Loucy (cell line): ENCODE measurements around the gene STXBP6.

Source experiments
- H2AFZ ChIP-seq: fragments of 200-600 bp; sonication (generic); 2 replicates; pipeline ENCODE4 v1.6.0; 2016; ENCODE audit warnings: antibody characterized with exemption, mild to moderate bottlenecking, low read length, moderate library complexity
- H3F3A ChIP-seq: fragments of 200-600 bp; 2 replicates; pipeline ENCODE4 v1.6.0; 2016; ENCODE audit warnings: antibody characterized with exemption, low read depth, mild to moderate bottlenecking
- H3K27me3 ChIP-seq: fragments of 200-600 bp; sonication (generic); 2 replicates; pipeline ENCODE4 v1.6.1; 2014; ENCODE audit warnings: low read length, mild to moderate bottlenecking; ENCODE audit not compliant: insufficient read depth, poor library complexity, severe bottlenecking
- H3K36me3 ChIP-seq: fragments of 200-600 bp; sonication (generic); 2 replicates; pipeline ENCODE4 v1.6.1; 2016; ENCODE audit warnings: low read length; ENCODE audit not compliant: insufficient read depth
- H3K4me1 ChIP-seq: fragments of 200-600 bp; sonication (generic); 2 replicates; pipeline ENCODE4 v1.5.1; 2014; ENCODE audit warnings: low read length, mild to moderate bottlenecking; ENCODE audit not compliant: insufficient read depth, poor library complexity, severe bottlenecking
- H3K4me2 ChIP-seq: fragments of 200-600 bp; sonication (generic); 2 replicates; pipeline ENCODE4 v1.6.0; 2014; ENCODE audit warnings: antibody characterized with exemption, low read length, low read depth, mild to moderate bottlenecking; ENCODE audit not compliant: poor library complexity, severe bottlenecking
- H3K4me3 ChIP-seq: fragments of 200-600 bp; sonication (generic); 2 replicates; pipeline ENCODE4 v1.5.1; 2014; ENCODE audit warnings: low read length, mild to moderate bottlenecking, mixed read lengths; ENCODE audit not compliant: poor library complexity, severe bottlenecking
- H3K79me2 ChIP-seq: fragments of 200-600 bp; sonication (generic); 2 replicates; pipeline ENCODE4 v1.6.1; 2014; ENCODE audit warnings: low read length; ENCODE audit not compliant: insufficient read depth
- H3K9ac ChIP-seq: fragments of 200-600 bp; sonication (generic); 2 replicates; pipeline ENCODE4 v1.6.0; 2014; ENCODE audit warnings: mild to moderate bottlenecking, low read depth, low read length, moderate library complexity; ENCODE audit not compliant: poor library complexity, severe bottlenecking
- H3K9me2 ChIP-seq: fragments of 200-600 bp; sonication (generic); replicated peaks from 2 replicates; pipeline ENCODE4 v1.6.1; 2016; ENCODE audit warnings: low read depth, low read length, mixed read lengths
- H3K9me3 ChIP-seq: fragments of 200-600 bp; sonication (generic); 2 replicates; pipeline ENCODE4 v1.6.1; 2014; ENCODE audit warnings: mild to moderate bottlenecking, antibody characterized with exemption, low read length, low read depth; ENCODE audit not compliant: insufficient read depth
- H4K20me1 ChIP-seq: fragments of 200-600 bp; sonication (generic); 2 replicates; pipeline ENCODE4 v1.6.0; 2014; ENCODE audit warnings: antibody characterized with exemption, low read length, mild to moderate bottlenecking; ENCODE audit not compliant: insufficient read depth, poor library complexity, severe bottlenecking
- CTCF ChIP-seq: fragments of 200-600 bp; sonication (generic); conservative IDR thresholded peaks from 2 replicates; pipeline ENCODE4 v1.5.1; 2014; ENCODE audit warnings: mild to moderate bottlenecking, antibody characterized with exemption, low read length
- EZH2phosphoT487 ChIP-seq: fragments of 200-600 bp; IDR thresholded peaks from 2 replicates; pipeline ENCODE4 v1.6.1; 2018; ENCODE audit warnings: antibody characterized with exemption, mild to moderate bottlenecking, moderate library complexity, borderline replicate concordance

STXBP6 gene

GRCh38 chr14:24875991-24876878, 173.7 kb downstream of the STXBP6 start:
- H3F3A ChIP-seq: no peaks in the 10 kb centered on the region
- H3K9me2 ChIP-seq: no peaks in the 10 kb centered on the region
- no peak overlapping the region for H3K9ac ChIP-seq
- H3K79me2 ChIP-seq: no peaks in the 10 kb centered on the region
- no peak overlapping the region; the same call in 1 of the 2 replicates for H2AFZ ChIP-seq
- H3K9me3 ChIP-seq: no peaks in the 10 kb centered on the region
- TF ChIP-seq EZH2phosphoT487 (no peak), CTCF (no peak)
- H4K20me1 ChIP-seq: no peaks in the 10 kb centered on the region
- H3K4me2 ChIP-seq: no peak overlapping the region
- H3K4me1 ChIP-seq: peaks cover 15% of the 10 kb centered on the region
- H3K4me3 ChIP-seq: no peak overlapping the region
- H3K27me3 ChIP-seq: no peaks in the 10 kb centered on the region
- no peaks in the 10 kb centered on the region for H3K36me3 ChIP-seq

- H3K9ac ChIP-seq: no peak overlapping the region
- H3K36me3 ChIP-seq: no peaks in the 10 kb centered on the region
- TF ChIP-seq EZH2phosphoT487 (no peak), CTCF (no peak)
- peaks cover 11% of the 10 kb centered on the region for H3K4me1 ChIP-seq
- no peaks in the 10 kb centered on the region for H3K79me2 ChIP-seq
- H2AFZ ChIP-seq: no peak overlapping the region
- H3K27me3 ChIP-seq: no peaks in the 10 kb centered on the region
- no peak overlapping the region for H3K4me2 ChIP-seq
- no peaks in the 10 kb centered on the region for H3K9me3 ChIP-seq
- no peak overlapping the region for H3K4me3 ChIP-seq
- H3K9me2 ChIP-seq: no peaks in the 10 kb centered on the region
- no peaks in the 10 kb centered on the region for H3F3A ChIP-seq
- no peaks in the 10 kb centered on the region for H4K20me1 ChIP-seq
Measured at GRCh38 chr14:24875203-24875838, 174.6 kb downstream of the STXBP6 start.

- no peaks in the 10 kb centered on the region for H3K36me3 ChIP-seq
- H3K4me2 ChIP-seq: no peak overlapping the region
- H4K20me1 ChIP-seq: no peaks in the 10 kb centered on the region
- TF ChIP-seq EZH2phosphoT487 (no peak), CTCF (no peak)
- no peak overlapping the region for H2AFZ ChIP-seq
- H3K9ac ChIP-seq: no peak overlapping the region
- no peaks in the 10 kb centered on the region for H3K9me3 ChIP-seq
- H3K4me3 ChIP-seq: no peak overlapping the region
- no peaks in the 10 kb centered on the region for H3K79me2 ChIP-seq
- peaks cover 7% of the 10 kb centered on the region for H3K4me1 ChIP-seq
- no peaks in the 10 kb centered on the region for H3K27me3 ChIP-seq
- H3K9me2 ChIP-seq: no peaks in the 10 kb centered on the region
- H3F3A ChIP-seq: no peaks in the 10 kb centered on the region
Measured at GRCh38 chr14:24874514-24875202, 175.3 kb downstream of the STXBP6 start.
